Activated CD8-positive, alpha-beta memory T cell treated with anti-CD3 and anti-CD28 coated beads for 36 hours (primary cell): ENCODE data around the gene PDS5B. TPM values are rescaled to one million over a fixed set of nuclear protein-coding genes. Genes with fewer than 3 reads are reported as not detected.

ENCODE experiments used
- CTCF ChIA-PET: fragments of 350-600 bp; sonication (Branson Sonifier 250); formaldehyde crosslinking; loops from one replicate; lab custom pipeline; 2021; ENCODE audit warnings: antibody characterized with exemption; lab: Charles Lee
- POLR2A ChIA-PET: fragments of 350-600 bp; sonication (Branson Sonifier 250); formaldehyde crosslinking; loops from one replicate; lab custom pipeline; 2021; ENCODE audit warnings: antibody characterized with exemption; lab: Charles Lee
- total RNA-seq, 2 experiments: library from RNA; stranded (reverse); gene quantifications; one replicate each; pipeline ENCODE4 v1.2.3, GENCODE V29; 2021

PDS5B gene
- total RNA-seq, 2 experiments from 2014 or later = 45.6 to 47.2 TPM

GRCh38 chr13:32585550-32586079 lies 637 bp upstream of the PDS5B start:
- ChIA-PET POLR2A (interaction anchor here (0.7 to 1.1 kb wide), 4 partner anchors 60 to 271 kb away, joined by 3 to 11 read pairs (median 6); partner anchors contain the start of gene ZAR1L), CTCF (interaction anchor here (0.6 to 2.2 kb wide), 18 partner anchors 10 to 690 kb away, joined by 3 to 15 read pairs (median 4); partner anchors contain the start of gene N4BP2L1)

GRCh38 chr13:32587011-32587810 lies 959 bp downstream of the PDS5B start:
- ChIA-PET POLR2A (interaction anchor here (0.6 to 1.3 kb wide), 6 partner anchors 9 to 159 kb away, joined by 3 to 5 read pairs (median 3); partner anchors contain the start of genes N4BP2L1 and N4BP2L2), CTCF (interaction anchor here (1.0 to 2.2 kb wide), 5 partner anchors 9 to 63 kb away, joined by 6 to 14 read pairs (median 6); no protein-coding TSS in a partner anchor)

- POLR2A ChIA-PET = interaction anchor here (0.6 to 1.3 kb wide), 6 partner anchors 9 to 160 kb away, joined by 3 to 5 read pairs (median 3); partner anchors contain the start of genes N4BP2L1 and N4BP2L2
Measured at GRCh38 chr13:32587811-32588170, 1.5 kb downstream of the PDS5B start.

GRCh38 chr13:32588736-32589135 lies 2.5 kb downstream of the PDS5B start:
- ChIA-PET POLR2A (interaction anchor here (1.0 kb wide), 1 partner anchor 70 kb away, joined by 4 read pairs; no protein-coding TSS in a partner anchor), CTCF (interaction anchor here (0.6 to 2.2 kb wide), 5 partner anchors 8 to 119 kb away, joined by 3 to 6 read pairs (median 6); no protein-coding TSS in a partner anchor)

More at GRCh38 chr13:32587811-32588170, 1.5 kb downstream of the PDS5B start:
- CTCF ChIA-PET = interaction anchor here (1.0 to 2.2 kb wide), 6 partner anchors 9 to 63 kb away, joined by 3 to 14 read pairs (median 6); no protein-coding TSS in a partner anchor

GRCh38 chr13:32589471-32589870 lies 3.2 kb downstream of the PDS5B start:
- ChIA-PET CTCF (interaction anchor here (2.0 kb wide), 1 partner anchor 50 kb away, joined by 6 read pairs; no protein-coding TSS in a partner anchor), POLR2A (no interaction called here)

GRCh38 chr13:32590266-32590665 lies 4.0 kb downstream of the PDS5B start:
- ChIA-PET CTCF (interaction anchor here (2.0 kb wide), 1 partner anchor 50 kb away, joined by 6 read pairs; no protein-coding TSS in a partner anchor), POLR2A (interaction anchor here (0.6 kb wide), 1 partner anchor 151 kb away, joined by 4 read pairs; no protein-coding TSS in a partner anchor)

- POLR2A ChIA-PET = no interaction called here
- CTCF ChIA-PET = no interaction called here
Measured at GRCh38 chr13:32592082-32592481, 5.8 kb downstream of the PDS5B start.

- ChIA-PET POLR2A (no interaction called here), CTCF (interaction anchor here (0.8 kb wide), 1 partner anchor 56 kb away, joined by 3 read pairs; no protein-coding TSS in a partner anchor)
Measured at GRCh38 chr13:32594157-32594738, 8.0 kb downstream of the PDS5B start.

GRCh38 chr13:32595306-32595705 lies 9.1 kb downstream of the PDS5B start:
- POLR2A ChIA-PET = no interaction called here
- CTCF ChIA-PET = interaction anchor here (1.2 kb wide), 1 partner anchor 9 kb away, joined by 3 read pairs; the partner anchor contains the start of gene PDS5B

- ChIA-PET POLR2A (no interaction called here), CTCF (no interaction called here)
Measured at GRCh38 chr13:32600890-32601289, 14.6 kb downstream of the PDS5B start.

GRCh38 chr13:32609428-32609827 lies 23.2 kb downstream of the PDS5B start:
- CTCF ChIA-PET = no interaction called here
- POLR2A ChIA-PET = no interaction called here

- ChIA-PET POLR2A (no interaction called here), CTCF (no interaction called here)
Measured at GRCh38 chr13:32610538-32610937, 24.3 kb downstream of the PDS5B start.

GRCh38 chr13:32610977-32611376 lies 24.7 kb downstream of the PDS5B start:
- CTCF ChIA-PET = no interaction called here
- POLR2A ChIA-PET = no interaction called here

- ChIA-PET CTCF (no interaction called here), POLR2A (no interaction called here)
Measured at GRCh38 chr13:32616883-32617511, 30.7 kb downstream of the PDS5B start.

GRCh38 chr13:32622827-32623226 lies 36.6 kb downstream of the PDS5B start:
- POLR2A ChIA-PET = no interaction called here
- CTCF ChIA-PET = interaction anchor here (0.6 to 2.0 kb wide), 3 partner anchors 13 to 37 kb away, joined by 3 to 8 read pairs (median 4); partner anchors contain the start of gene PDS5B

GRCh38 chr13:32624441-32624840 lies 38.2 kb downstream of the PDS5B start:
- POLR2A ChIA-PET = interaction anchor here (0.5 kb wide), 1 partner anchor 11 kb away, joined by 5 read pairs; no protein-coding TSS in a partner anchor

GRCh38 chr13:32627793-32628192 lies 41.5 kb downstream of the PDS5B start:
- POLR2A ChIA-PET = no interaction called here
- CTCF ChIA-PET = no interaction called here

More at GRCh38 chr13:32624441-32624840, 38.2 kb downstream of the PDS5B start:
- CTCF ChIA-PET = interaction anchor here (1.7 kb wide), 1 partner anchor 11 kb away, joined by 8 read pairs; no protein-coding TSS in a partner anchor

GRCh38 chr13:32629313-32629712 lies 43.1 kb downstream of the PDS5B start:
- CTCF ChIA-PET = no interaction called here

GRCh38 chr13:32629866-32630265 lies 43.6 kb downstream of the PDS5B start:
- CTCF ChIA-PET = no interaction called here
- POLR2A ChIA-PET = no interaction called here

More at GRCh38 chr13:32629313-32629712, 43.1 kb downstream of the PDS5B start:
- POLR2A ChIA-PET = no interaction called here
